SK-N-SH (cell line): ENCODE data around the gene XPO1. TPM values are rescaled to one million over a fixed set of nuclear protein-coding genes. Genes with fewer than 3 reads are reported as not detected.

Experiments used
- CTCF ChIA-PET: fragments of 300-600, 350-600 bp; formaldehyde crosslinking; extraction: SDS; loops from one replicate; lab custom pipeline; 2021; lab: Yijun Ruan, JAX
- POLR2A ChIA-PET: fragments of 350-600 bp; sonication (Branson Sonifier 250); formaldehyde crosslinking; extraction: SDS; loops from one replicate; lab custom pipeline; 2020; ENCODE audit warnings: antibody characterized with exemption, inconsistent platforms; lab: Yijun Ruan, JAX
- DNase-seq: peaks from one replicate; pipeline ENCODE4 v3.0.0; 2012
- H2AFZ ChIP-seq: fragments of 200-600 bp; sonication (generic); 2 replicates; pipeline ENCODE4 v1.8.1; 2016; ENCODE audit warnings: antibody characterized with exemption, mild to moderate bottlenecking, low read depth
- H3F3A ChIP-seq: fragments of 200-600 bp; sonication (generic); replicated peaks from 2 replicates; pipeline ENCODE3; 2016; ENCODE audit warnings: antibody characterized with exemption, mild to moderate bottlenecking; ENCODE audit not compliant: insufficient read depth
- H3K27ac ChIP-seq, 2 experiments: fragments of 200-500 bp in 1 of 2; fragments of 200-600 bp in 1 of 2; sonication (Bioruptor generic) in 1 of 2; sonication (generic), shearing (Covaris generic) in 1 of 2; 2 replicates each; pipeline versions ENCODE4 v1.5.1 to v1.6.1; 2014 to 2016; ENCODE audit warnings: low read depth in 2 of 2, inconsistent platforms in 1 of 2, low read length in 1 of 2, mild to moderate bottlenecking in 1 of 2, mixed read lengths in 1 of 2
- H3K27me3 ChIP-seq: fragments of 200-600 bp; sonication (generic), shearing (Covaris generic); 2 replicates; pipeline ENCODE4 v1.6.1; 2016; ENCODE audit warnings: mixed run types; ENCODE audit not compliant: insufficient read depth
- H3K36me3 ChIP-seq, 2 experiments: fragments of 200-500 bp in 1 of 2; fragments of 200-600 bp in 1 of 2; sonication (Bioruptor generic) in 1 of 2; sonication (generic) in 1 of 2; replicated peaks in 1 of 2; 2 replicates each; pipeline versions ENCODE3 to v1.5.1; 2014 to 2016; ENCODE audit warnings: low read length in 1 of 2, mild to moderate bottlenecking in 1 of 2; ENCODE audit not compliant: insufficient read depth in 2 of 2, control insufficient read depth in 1 of 2
- H3K4me1 ChIP-seq, 2 experiments: fragments of 200-500 bp in 1 of 2; fragments of 200-600 bp in 1 of 2; sonication (Bioruptor generic) in 1 of 2; sonication (generic), shearing (Covaris generic) in 1 of 2; 2 replicates each; pipeline versions ENCODE4 v1.5.1 to v1.6.1; 2014 to 2016; ENCODE audit warnings: low read depth in 1 of 2, low read length in 1 of 2, mixed run types in 1 of 2; ENCODE audit not compliant: insufficient read depth in 2 of 2, control insufficient read depth in 1 of 2
- H3K4me2 ChIP-seq: fragments of 200-600 bp; sonication (generic), shearing (Covaris generic); 2 replicates; pipeline ENCODE4 v1.6.1; 2017; ENCODE audit warnings: mixed run types
- H3K4me3 ChIP-seq, 2 experiments: fragments of 200-500 bp in 1 of 2; fragments of 200-600 bp in 1 of 2; sonication (Bioruptor generic) in 1 of 2; sonication (generic), shearing (Covaris generic) in 1 of 2; 2 replicates each; pipeline versions ENCODE4 v1.5.1 to v1.8.1; 2014 to 2016; ENCODE audit warnings: low read depth in 2 of 2, inconsistent platforms in 1 of 2, low read length in 1 of 2, mild to moderate bottlenecking in 1 of 2, mixed read lengths in 1 of 2, moderate library complexity in 1 of 2
- H3K79me2 ChIP-seq: fragments of 200-600 bp; sonication (generic); 2 replicates; pipeline ENCODE4 v1.8.1; 2017; ENCODE audit warnings: mild to moderate bottlenecking; ENCODE audit not compliant: insufficient read depth
- H3K9ac ChIP-seq: fragments of 200-600 bp; sonication (generic); 2 replicates; pipeline ENCODE4 v1.6.1; 2017; ENCODE audit warnings: mixed run types
- H3K9me2 ChIP-seq: fragments of 200-600 bp; sonication (generic); 2 replicates; pipeline ENCODE4 v1.6.1; 2017; ENCODE audit warnings: mixed run types
- H3K9me3 ChIP-seq: fragments of 200-600 bp; sonication (generic); 2 replicates; pipeline ENCODE4 v1.6.1; 2017; ENCODE audit warnings: mixed run types, mild to moderate bottlenecking, moderate library complexity
- H4K20me1 ChIP-seq: fragments of 200-600 bp; sonication (generic); 2 replicates; pipeline ENCODE4 v1.6.1; 2017; ENCODE audit warnings: mild to moderate bottlenecking, mixed run types; ENCODE audit not compliant: insufficient read depth
- CTCF ChIP-seq: fragments of 200-600 bp; sonication (generic); IDR thresholded peaks from 2 replicates; pipeline ENCODE4 v1.6.1; 2017; ENCODE audit warnings: antibody characterized with exemption, mild to moderate bottlenecking, moderate library complexity
- EZH2phosphoT487 ChIP-seq: fragments of 200-600 bp; sonication (generic); IDR thresholded peaks from 2 replicates; pipeline ENCODE4 v1.6.1; 2017; ENCODE audit warnings: low read depth, mixed run types, mild to moderate bottlenecking, antibody characterized with exemption, moderate library complexity, borderline replicate concordance
- FOSL2 ChIP-seq: IDR thresholded peaks from 2 replicates; pipeline ENCODE4 v1.4.0; 2012; ENCODE audit warnings: low read depth, mild to moderate bottlenecking, moderate library complexity, borderline replicate concordance
- IRF3 ChIP-seq: fragments of 150-350 bp; IDR thresholded peaks from 2 replicates; pipeline ENCODE4 v1.6.1; 2016; ENCODE audit warnings: mild to moderate bottlenecking, low read depth, low read length
- MAX ChIP-seq: IDR thresholded peaks from 2 replicates; pipeline ENCODE4 v1.4.0; 2012; ENCODE audit warnings: low read depth
- MXI1 ChIP-seq: IDR thresholded peaks from 2 replicates; pipeline ENCODE4 v1.6.1; 2012; ENCODE audit warnings: mild to moderate bottlenecking, low read depth, low read length, improper control_type of control experiment
- NRF1 ChIP-seq: IDR thresholded peaks from 2 replicates; pipeline ENCODE4 v1.6.1; 2012; ENCODE audit warnings: low read depth, mild to moderate bottlenecking, low read length
- PBX3 ChIP-seq: IDR thresholded peaks from 2 replicates; pipeline ENCODE4; 2012
- POLR2AphosphoS5 ChIP-seq: IDR thresholded peaks from 2 replicates; pipeline ENCODE4 v1.6.1; 2012; ENCODE audit warnings: low read depth, low read length
- RAD21 ChIP-seq: IDR thresholded peaks from 2 replicates; pipeline ENCODE4 v1.6.1; 2012; ENCODE audit warnings: mild to moderate bottlenecking, low read length
- REST ChIP-seq: IDR thresholded peaks from 2 replicates; pipeline ENCODE4 v1.6.1; 2012; ENCODE audit warnings: mild to moderate bottlenecking, low read depth, low read length, moderate library complexity
- RXRA ChIP-seq: IDR thresholded peaks from 2 replicates; pipeline ENCODE4 v1.4.0; 2012; ENCODE audit warnings: low read depth, mild to moderate bottlenecking, borderline replicate concordance
- SMC3 ChIP-seq: IDR thresholded peaks from 2 replicates; pipeline ENCODE4 v1.6.1; 2012; ENCODE audit warnings: low read depth, low read length, improper control_type of control experiment
- TCF12 ChIP-seq: IDR thresholded peaks from 2 replicates; pipeline ENCODE4 v1.4.0; 2012
- YY1 ChIP-seq: IDR thresholded peaks from 2 replicates; pipeline ENCODE4 v1.4.0; 2012; ENCODE audit warnings: low read depth, mild to moderate bottlenecking
- WGBS: methylation state at CpG from one replicate; pipeline ENCODE4 v1.1.6; 2017; ENCODE audit warnings: low lambda C conversion rate; 5-methylcytosine and 5-hydroxymethylcytosine counted together
- polyA plus RNA-seq, 3 experiments: library from polyadenylated mRNA; depleted of rRNA; stranded (reverse); fragments of >200 nt; gene quantifications; 2 replicates each; pipeline ENCODE4 v1.2.3, GENCODE V29; 2012

XPO1 gene
- polyA plus RNA-seq, 1 of the 3 experiments (the other 2 are of a cell fraction) = 61.0 TPM

GRCh38 chr2:61557381-61557780 is 19.2 kb upstream of the XPO1 start:
- Histone ChIP-seq H4K20me1 (no peaks in the 10 kb centered on the region), H3K27me3 (no peaks in the 10 kb centered on the region), H3K27ac (no peak overlapping the region), H3K9me3 (no peaks in the 10 kb centered on the region), H3K4me2 (no peak overlapping the region), H3K9me2 (no peaks in the 10 kb centered on the region), H3K36me3 (no peaks in the 10 kb centered on the region), H3K9ac (no peak overlapping the region), H3F3A (no peaks in the 10 kb centered on the region), H3K4me3 (no peak overlapping the region), H2AFZ (no peak overlapping the region), H3K79me2 (no peaks in the 10 kb centered on the region), H3K4me1 (no peaks in the 10 kb centered on the region)
- WGBS = 85% methylated on average over 6 of the region's 6 CpGs
- ChIA-PET CTCF (no interaction called here), POLR2A (no interaction called here)
- DNase-seq = no peak
- TF ChIP-seq MXI1 (no peak), EZH2phosphoT487 (no peak), RAD21 (no peak), IRF3 (no peak), RXRA (no peak), FOSL2 (no peak), TCF12 (no peak), POLR2AphosphoS5 (no peak), YY1 (no peak), REST (no peak), SMC3 (no peak), MAX (no peak), CTCF (no peak), NRF1 (no peak), PBX3 (no peak)
